ENCODE results near the gene MOCS2. TPM values are rescaled to one million over a fixed set of nuclear protein-coding genes. Genes with fewer than 3 reads are reported as not detected.

The MOCS2 gene
- total RNA-seq, 4 donors from 2014 or later: 13.2 to 29.6 (median 25.4) TPM

DNA sequence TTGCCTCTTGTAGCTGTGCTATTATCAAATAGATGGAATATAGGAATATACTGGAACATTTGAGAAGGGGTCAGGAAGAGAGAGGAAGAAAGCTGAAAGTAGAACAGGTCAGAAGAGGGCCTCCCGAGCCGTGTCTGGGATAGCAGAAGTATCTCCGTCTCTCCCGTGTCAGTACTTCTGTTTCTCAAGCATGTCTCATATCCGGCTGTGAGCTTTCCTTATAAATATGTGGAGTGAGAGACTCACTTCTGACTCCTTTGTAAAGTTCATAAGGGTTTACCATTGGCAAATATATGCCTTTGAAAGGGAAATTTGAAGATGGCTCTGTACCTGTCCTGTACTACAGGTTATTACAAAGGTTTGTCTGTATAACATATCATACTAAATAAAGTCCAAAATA, 50.3 kb downstream of the MOCS2 start:
- TF ChIP-seq CTCF (IDR thresholded peaks at IDR 0.05) (no peak), POLR2A (IDR thresholded peaks at IDR 0.05) (no peak)
- 92 to 93% methylated on average over 5 of the region's 5 CpGs for WGBS, 2 donors
- H3K4me3 ChIP-seq: no peak overlapping the region
- H3K27me3 ChIP-seq: no peaks in the 10 kb centered on the region
- H3K9me3 ChIP-seq: no peaks in the 10 kb centered on the region
- H3K36me3 ChIP-seq: peaks cover 0 to 82% (median 0%) of the 10 kb centered on the region in 3 donors
- intact Hi-C loops (cut with DNase I): no loop called here
- no peaks in the 10 kb centered on the region for H3K4me1 ChIP-seq
- no peak overlapping the region for H3K27ac ChIP-seq
- no peak for DNase-seq

- DNase-seq: no peak
- WGBS, 2 donors: 76 to 86% methylated on average over 5 of the region's 5 CpGs
- no peaks in the 10 kb centered on the region for H3K9me3 ChIP-seq
- H3K4me3 ChIP-seq: no peak overlapping the region
- H3K27me3 ChIP-seq: no peaks in the 10 kb centered on the region
- H3K4me1 ChIP-seq: no peaks in the 10 kb centered on the region
- intact Hi-C loops (cut with DNase I): no loop called here
- no peak overlapping the region for H3K27ac ChIP-seq
- peaks cover 0 to 90% (median 0%) of the 10 kb centered on the region in 3 donors for H3K36me3 ChIP-seq
- TF ChIP-seq CTCF (IDR thresholded peaks at IDR 0.05) (no peak), POLR2A (IDR thresholded peaks at IDR 0.05) (no peak)
These were observed 54.2 kb downstream of the MOCS2 start for GRCh38 chr5:53055365-53055764.

DNA sequence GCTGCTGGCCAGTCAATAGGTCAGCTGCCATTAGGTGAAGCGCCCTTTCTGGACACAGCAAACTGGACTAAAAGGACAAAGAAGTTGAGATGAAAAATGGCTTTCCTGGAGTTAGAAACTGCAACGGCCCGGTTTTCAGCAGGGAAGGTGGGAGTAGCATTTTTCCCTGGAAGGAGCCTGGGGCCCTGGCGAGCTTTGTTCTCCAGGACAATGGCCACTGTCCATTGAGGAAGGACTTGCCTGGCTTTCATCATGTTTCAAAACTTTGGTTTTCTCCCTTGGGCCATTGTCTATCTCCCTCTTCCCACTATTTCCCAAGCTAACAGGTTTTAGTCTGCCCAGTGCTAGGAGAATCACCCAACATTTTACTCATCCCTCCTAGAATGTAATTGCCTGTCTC, 56.2 kb downstream of the MOCS2 start:
- intact Hi-C loops (cut with DNase I): loop anchor here (5.0 kb wide), 1 partner anchor 106 kb away; no protein-coding TSS in a partner anchor
- no peaks in the 10 kb centered on the region for H3K4me1 ChIP-seq
- peaks cover 0 to 89% (median 0%) of the 10 kb centered on the region in 3 donors for H3K36me3 ChIP-seq
- H3K4me3 ChIP-seq: no peak overlapping the region
- H3K27me3 ChIP-seq: no peaks in the 10 kb centered on the region
- WGBS, 2 donors: 73 to 86% methylated on average over 4 of the region's 4 CpGs
- no peak for DNase-seq
- TF ChIP-seq POLR2A (IDR thresholded peaks at IDR 0.05) (no peak), CTCF (IDR thresholded peaks at IDR 0.05) (no peak)
- no peak overlapping the region for H3K27ac ChIP-seq
- H3K9me3 ChIP-seq: no peaks in the 10 kb centered on the region

- TF ChIP-seq POLR2A (IDR thresholded peaks at IDR 0.05): no peak
- no peak for TF ChIP-seq CTCF (IDR thresholded peaks at IDR 0.05)
- WGBS, 2 donors: 79 to 81% methylated on average over 2 of the region's 2 CpGs
- H3K9me3 ChIP-seq: no peaks in the 10 kb centered on the region
- no peak overlapping the region for H3K27ac ChIP-seq
- no peaks in the 10 kb centered on the region for H3K27me3 ChIP-seq
- no peak for DNase-seq
- intact Hi-C loops (cut with DNase I): loop anchor here (5.0 kb wide), 1 partner anchor 105 kb away; no protein-coding TSS in a partner anchor
- H3K4me3 ChIP-seq: no peak overlapping the region
- no peaks in the 10 kb centered on the region for H3K4me1 ChIP-seq
- H3K36me3 ChIP-seq: peaks cover 0 to 92% (median 0%) of the 10 kb centered on the region in 3 donors
These were observed 57.1 kb downstream of the MOCS2 start for GRCh38 chr5:53052499-53052898.

DNA sequence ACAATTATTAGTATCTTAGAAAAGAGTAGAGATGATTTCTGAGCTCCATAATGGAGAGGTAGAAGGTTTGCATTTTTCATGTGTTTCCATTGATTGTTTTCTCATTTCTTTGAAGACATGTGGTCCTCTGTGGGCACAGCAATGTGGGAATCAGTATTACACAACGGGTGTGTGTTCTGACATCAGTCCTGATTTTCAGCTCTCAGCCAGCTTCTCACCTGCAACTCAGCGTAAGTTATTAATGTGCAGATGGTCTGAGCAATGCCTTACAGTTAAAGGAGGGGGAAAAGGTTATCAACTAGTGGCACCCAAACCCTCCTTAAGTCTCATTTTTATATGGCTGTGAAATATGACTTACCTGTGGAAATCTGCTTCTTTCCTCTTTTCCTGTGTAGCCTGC, 61.3 kb downstream of the MOCS2 start:
- intact Hi-C loops (cut with DNase I): no loop called here
- DNase-seq: no peak
- no peak for TF ChIP-seq CTCF (IDR thresholded peaks at IDR 0.05)
- no peak for TF ChIP-seq POLR2A (IDR thresholded peaks at IDR 0.05)
- peaks cover 0 to 75% (median 0%) of the 10 kb centered on the region in 3 donors for H3K36me3 ChIP-seq
- no peaks in the 10 kb centered on the region for H3K9me3 ChIP-seq
- no peaks in the 10 kb centered on the region for H3K4me1 ChIP-seq
- 80 to 90% methylated on average over 2 of the region's 2 CpGs for WGBS, 2 donors
- no peak overlapping the region for H3K27ac ChIP-seq
- no peak overlapping the region for H3K4me3 ChIP-seq
- H3K27me3 ChIP-seq: no peaks in the 10 kb centered on the region

Other genes starting within 250 kb of the MOCS2 start
- 10 to 100 TPM; 12.0 to 28.5 (median 21.6) TPM for gene ITGA2, start 120.4 kb downstream of the MOCS2 start, total RNA-seq